DMS79 treated with DMSO at 0.1 percent for 48 hours (cell line): ENCODE results near the gene TFF2.

Experiments used
- DNase-seq: peaks from one replicate; lab custom pipeline; 2025; lab: John Stamatoyannopoulos, UW

Gene TFF2

DNA sequence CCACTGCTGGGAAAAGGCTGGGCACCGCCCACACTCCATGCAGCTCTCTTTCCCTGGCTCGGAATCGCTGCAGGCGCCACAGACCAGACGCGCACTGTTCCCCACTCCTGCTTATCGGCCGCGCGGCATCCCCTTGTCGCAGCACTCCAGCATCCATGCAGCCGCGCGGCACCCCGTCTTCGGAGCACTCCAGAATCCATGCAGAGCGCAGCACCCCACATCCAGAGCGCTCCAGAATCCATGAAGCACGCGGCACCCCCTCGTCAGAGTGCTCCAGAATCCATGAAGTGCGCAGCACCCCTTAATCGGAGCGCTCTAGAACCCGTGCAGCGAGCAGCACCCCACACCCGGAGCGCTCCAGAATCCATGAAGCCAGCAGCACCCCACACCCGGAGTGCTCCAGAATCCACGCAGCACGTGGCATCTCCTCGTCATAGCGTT, 45.1 kb downstream of the TFF2 start:
- no peak for DNase-seq

DNA sequence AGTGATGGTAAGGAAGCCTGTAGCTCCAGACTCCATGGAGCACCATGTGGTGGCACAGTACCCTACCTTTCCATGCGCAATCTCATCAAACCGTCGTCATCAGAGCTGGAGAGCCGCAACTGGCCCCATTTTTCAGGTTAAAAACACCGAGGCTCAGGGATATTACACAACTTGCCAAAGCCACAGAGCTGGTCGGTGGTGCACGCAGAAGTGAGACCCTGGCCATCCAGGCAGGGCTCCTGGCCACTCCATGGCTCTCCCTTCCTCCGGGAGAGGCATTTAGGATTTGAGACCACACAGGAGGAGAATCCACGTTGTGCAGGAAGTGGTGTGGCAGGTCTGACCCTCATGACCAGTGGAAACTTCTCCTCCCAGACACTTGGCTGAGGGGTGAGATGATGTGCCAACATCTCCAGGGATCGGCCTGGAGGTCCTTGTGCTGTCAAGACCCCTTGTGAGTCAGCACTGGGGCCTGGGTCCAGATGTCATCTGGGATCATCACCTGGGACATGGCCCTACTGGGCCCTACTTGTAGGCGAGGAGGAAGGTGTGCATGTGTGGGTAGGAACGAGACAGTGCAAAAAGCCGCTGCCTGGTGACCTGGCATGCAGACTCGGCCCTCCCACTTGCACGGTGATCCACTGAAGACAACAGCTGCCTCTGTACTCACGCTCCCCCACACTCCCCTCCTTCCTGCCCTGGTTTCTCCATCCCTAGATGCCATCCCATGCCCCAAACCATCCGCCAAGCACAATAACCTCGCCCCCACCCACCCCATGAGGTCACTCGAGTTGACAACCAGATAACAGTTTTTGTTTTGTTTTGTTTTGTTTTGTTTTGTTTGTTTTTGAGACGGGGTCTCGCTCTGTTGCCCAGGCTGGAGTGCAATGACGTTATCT, 46.0 kb downstream of the TFF2 start:
- DNase-seq, result no peak

DNA sequence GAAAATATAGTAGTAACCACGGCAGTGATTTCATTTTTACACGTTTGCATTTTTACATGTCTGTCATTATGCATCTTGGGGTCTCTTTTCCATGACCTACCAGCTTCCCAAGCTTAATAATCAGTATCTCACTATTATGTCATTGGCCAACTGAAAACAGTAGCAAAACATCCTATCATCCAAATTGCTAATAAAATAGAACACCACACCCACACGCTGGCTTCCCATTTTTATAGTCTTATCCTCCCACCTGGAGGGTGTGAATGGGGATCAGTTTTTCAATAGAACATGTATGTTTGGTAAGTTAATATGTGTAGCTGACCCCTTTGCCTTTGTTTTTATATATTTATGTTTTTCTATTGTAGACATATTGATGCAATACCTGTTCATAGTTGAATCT, 47.4 kb downstream of the TFF2 start:
- DNase-seq, result no peak

DNA sequence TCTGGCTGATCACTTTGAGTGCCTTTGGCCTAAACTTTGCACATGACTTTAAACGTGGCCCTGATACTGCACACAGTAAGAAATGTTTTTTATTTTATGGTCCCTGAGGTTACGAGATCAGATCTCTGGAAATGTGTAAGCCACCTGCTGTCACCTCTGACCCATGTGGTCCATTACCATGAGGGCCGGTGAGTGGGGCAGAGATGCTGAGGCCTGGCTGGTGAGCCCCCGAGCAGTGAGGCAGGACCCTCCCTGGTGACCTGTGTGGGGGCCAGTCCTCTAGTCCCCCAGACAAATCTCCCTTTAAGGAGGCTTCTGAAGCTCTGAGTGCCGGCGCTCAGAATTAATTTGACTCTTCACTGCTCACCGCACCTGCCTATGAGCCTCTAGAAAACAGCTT, 48.0 kb downstream of the TFF2 start:
- DNase-seq, result peak; percentile 74

DNA sequence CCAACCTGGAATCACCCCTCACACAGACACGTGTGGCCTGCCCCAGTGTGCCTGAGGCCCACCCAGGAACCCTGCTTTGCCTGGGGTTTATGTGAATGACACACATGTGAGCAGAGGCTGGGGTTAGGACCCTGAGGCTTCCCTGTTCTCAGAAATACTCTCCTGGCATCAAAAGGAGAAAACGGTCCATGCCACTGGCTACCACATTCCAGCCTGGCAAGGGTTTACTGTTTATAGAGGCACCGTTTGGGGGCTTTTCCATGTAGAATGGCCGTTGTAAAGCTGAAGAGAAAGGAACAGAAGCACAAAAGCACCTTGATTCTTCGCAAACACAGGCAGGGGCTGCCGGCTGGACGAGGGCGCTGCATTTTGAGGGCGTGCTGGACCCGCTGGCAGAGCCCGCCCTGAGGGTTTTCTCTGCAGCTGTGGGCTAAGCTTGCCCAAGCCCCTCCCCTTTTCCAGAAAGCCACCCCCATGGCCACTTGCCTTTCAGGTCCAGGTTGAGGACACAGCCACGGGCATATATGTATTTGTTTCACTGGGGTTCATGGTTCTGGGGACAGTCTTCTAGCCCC, 48.6 kb downstream of the TFF2 start:
- peak; percentile 44 for DNase-seq

DNA sequence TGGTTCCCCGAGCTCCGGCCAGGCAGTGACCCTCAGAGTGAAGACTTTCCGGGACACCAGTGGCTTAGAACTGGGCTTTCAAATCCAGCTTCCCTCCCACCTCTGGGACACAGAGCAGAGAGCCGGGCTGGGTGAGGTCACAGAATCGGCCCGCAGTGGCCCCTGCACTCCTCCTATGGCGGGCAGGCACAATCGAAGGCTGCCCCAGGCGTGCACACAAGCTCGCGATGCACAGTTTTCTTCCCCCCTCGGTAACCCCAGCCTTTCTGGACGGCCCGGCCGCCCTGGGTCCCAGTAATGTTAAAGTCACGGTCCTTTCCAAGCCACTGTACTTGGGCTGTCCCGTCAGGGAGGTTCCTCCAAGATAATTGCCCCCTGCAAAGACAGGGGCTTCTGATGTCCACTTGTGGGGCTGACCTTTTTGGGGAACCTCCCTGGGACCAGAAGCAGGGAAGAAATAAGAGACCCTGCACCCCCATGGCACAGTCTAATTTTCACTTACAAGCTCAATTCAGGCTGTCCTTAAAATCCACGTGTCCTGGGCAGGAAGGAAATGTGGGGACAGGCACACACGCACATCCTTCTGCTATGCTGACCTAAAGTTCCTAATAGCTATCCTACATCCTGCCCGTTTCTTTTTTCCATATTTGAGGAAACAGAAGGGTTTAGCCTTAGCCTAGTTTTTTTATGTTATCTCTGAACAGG, 49.3 kb downstream of the TFF2 start:
- DNase-seq, result no peak

DNA sequence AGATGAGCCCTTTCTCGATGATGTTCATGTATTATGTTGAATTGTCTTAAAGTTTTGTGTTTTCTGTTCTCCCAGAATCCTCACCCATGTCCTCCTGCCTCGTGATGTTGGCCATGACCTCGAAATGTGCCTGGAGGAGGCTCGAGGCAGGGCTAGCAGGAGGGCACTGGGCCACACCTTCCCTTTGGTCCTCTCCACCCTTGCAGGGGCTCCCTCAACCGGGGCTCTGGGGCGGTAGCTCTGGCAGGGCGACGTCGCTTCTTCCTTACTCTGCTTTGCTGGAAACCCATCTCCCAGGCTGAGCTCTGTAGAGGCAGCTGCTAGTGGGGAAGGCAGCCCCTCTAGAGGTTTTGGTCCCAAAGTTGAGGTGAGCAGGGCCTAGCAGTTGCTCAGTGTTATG, 49.8 kb downstream of the TFF2 start:
- no peak for DNase-seq

DNA sequence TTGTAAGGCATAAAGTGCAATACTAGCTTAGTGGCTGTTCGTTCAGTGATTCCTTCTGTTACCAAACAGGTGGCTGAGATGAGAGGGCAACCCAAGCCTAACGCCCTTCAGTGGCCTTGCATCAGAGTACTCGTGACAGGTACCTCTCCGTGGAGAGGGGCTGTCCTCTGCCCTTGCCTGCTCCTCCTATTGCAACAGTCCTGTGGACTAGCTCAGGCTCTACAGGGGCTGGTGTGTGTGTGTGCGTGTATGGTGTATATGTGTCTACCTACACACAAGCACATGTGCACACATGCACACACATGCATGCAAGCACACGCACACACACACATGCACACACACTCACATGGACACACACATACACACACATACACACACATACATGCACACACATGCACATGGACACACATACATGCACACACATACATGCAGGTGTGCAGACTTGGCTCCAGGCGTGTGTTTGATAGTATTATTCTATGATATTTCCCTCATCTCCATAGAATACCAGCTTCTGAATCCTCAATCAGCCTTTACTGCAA, 50.7 kb downstream of the TFF2 start:
- DNase-seq, result no peak

DNA sequence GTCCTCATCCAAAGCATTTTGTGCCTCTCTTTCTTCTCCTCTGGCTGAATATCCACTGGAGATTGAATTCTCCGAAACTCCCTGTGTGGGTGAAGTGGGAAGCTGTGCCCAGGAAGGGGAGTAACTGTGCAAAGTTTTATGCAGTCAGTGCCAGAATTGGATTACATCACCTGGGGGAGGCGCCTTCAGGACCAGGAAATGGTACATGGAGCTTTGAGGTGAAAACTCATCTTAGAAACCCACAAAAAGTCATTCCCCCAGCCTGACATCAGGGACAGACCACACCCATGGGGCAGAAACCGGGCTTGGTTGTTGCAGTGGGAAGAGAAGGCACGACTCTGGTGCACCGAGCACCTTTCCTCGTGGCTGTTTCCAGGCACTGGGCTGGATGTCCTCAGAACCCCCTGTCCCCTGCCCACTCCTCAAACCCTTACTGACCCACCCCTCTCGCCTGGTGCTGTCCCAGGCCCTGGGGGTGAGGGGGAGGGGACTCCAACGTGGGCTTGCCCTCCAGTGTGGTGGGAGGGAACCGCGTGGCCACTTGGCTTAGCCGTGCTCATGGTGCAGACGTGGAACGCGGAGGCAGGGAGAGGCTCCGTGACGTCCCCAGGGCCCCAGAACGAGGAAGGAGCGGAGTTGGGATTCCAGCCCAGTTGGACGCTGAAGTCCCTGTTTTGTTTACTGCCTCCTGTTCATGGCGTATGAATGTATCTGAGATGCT, 51.3 kb downstream of the TFF2 start:
- DNase-seq, result no peak

DNA sequence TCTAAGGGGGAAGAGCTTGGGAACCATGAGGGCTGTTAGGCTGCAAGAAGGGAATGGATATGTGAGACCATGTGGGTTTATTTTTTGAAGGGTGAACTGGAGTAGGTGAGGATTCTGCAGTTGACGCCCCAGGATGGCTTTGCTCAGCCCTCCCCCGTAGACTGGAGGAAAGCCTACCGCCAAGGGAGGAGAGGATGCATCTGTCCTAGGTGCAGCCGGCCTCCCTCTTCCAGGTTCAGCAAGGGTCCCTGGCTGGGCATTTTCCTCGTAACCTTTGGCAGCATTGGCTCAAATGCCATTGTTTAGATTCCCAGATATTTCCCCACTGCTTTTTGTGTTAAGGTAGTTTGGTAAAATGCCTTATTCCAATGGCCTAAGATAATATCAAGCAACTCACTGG, 52.1 kb downstream of the TFF2 start:
- DNase-seq, result no peak

DNA sequence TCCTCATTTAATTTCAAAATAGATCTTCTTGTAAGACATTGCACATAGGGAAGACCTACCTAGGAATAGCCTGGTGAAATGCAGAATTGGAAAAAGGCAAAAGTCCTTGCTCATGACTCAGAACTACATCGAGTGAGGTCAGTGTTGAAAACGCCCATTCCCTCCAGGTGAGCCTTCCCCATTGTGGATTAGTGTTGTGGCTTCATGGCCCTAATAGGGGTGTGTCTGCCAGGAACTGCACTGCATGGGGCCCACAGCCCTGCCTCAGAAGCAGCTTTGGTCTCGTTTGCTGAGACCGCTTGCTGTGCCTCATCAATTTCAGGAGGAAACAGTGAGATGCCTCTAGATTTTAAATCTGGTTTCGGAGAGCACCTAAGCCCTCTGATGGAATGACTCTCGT, 52.6 kb downstream of the TFF2 start:
- DNase-seq, result no peak

DNA sequence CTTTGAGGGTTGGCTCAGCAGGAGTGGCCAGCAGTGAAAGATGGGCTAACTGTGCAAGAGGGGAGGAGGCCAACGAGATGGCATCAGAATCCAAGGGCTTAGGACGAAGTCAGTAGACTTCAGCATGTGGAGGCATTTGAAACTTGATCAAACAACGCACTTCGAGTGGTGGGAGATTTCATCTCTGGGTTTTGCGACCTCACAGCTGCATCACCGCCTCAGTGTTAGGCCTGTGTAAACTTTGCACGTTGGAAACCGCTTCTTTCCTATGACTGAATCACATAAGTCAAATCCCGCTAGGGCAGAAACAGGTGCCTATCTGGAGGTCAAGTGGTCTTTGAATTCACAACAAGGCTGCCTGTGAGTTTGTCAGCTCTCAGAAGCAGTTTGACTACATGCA, 53.4 kb downstream of the TFF2 start:
- no peak for DNase-seq

DNA sequence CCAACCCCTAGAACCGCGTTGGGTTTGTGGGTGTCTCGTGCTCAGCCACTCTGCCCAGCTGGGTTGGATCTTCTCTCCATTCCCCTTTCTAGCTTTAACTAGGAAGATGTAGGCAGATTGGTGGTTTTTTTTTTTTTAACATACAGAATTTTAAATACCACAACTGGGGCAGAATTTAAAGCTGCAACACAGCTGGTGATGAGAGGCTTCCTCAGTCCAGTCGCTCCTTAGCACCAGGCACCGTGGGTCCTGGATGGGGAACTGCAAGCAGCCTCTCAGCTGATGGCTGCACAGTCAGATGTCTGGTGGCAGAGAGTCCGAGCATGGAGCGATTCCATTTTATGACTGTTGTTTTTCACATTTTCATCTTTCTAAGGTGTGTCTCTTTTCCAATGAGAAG, 54.3 kb downstream of the TFF2 start:
- DNase-seq, result no peak
